ENCODE measurements around the gene MAGI2.
A peak's percentile ranks its signal among the peaks of the same experiment; 100 is the strongest.
"Not testable (repeated sequence)": the region's sequence is repeated elsewhere in the genome, so short reads cannot be mapped to it uniquely, and the experiment has no call there.

Gene MAGI2

DNA sequence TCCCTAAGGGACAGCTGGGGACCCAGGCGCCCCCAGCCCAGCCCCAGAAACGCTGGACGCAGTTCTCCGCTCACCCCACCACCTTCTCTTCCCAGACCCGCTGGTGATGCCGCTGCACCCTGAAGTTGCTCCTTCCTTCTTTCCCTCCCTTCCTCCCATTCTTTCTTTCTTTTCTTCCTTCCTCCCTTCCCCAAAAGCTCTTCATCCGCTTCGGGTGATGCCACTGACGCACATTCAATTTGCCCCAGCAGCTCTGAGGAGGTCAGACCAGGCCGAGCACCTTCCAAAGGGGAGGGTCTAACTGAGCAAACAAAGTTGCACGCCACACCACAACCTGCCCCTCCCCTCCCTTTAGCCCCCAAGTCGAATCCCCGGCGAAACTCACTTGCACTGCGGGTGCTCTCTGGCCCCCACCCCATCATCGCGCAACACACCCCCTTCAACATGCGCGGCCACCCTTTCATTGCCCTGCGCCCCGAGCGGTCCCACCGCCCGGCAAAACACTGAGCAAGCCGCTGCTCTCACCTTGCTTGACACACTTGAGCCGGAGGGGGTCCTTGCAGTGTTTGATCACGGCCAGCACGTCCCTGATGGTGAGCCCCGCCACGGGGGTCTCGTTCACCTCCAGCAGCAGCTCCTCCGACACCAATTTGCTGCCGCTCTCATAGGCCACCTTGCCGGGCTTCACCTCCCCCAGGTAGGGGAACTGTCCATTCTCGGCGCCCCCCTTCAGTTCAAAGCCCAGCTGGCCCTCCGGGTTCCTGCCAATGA is 787 bp downstream of the MAGI2 start:
- no peak for DNase-seq (ENCODE audit: low read depth)
- peak overlapping the region; percentile 83 for H3K4me3 ChIP-seq (ENCODE audit: low read depth, low read length)

DNA sequence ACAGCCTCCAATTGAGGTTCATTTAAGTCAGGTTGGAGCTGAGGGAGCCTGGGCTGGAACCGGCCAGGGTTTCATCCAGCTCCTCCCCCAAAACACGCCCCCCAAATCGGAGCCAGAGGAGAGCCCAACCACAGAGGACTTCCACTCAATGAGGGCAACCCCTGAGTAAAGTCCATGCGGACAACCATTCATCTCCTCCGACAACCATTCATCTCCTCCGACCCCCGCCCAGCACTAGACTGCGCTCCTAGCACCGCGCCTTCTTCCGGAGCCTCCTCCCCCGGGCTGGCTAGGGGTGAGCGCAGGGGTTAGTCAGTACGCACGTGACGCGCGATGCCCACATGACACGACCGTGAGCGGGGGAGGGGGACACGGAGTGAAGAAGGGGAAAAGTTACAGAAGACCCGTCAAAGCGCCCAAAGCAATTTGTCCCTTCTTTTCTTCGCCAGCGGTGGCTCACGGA is 1.4 kb downstream of the MAGI2 start:
- H3K4me3 ChIP-seq (ENCODE audit: low read depth, low read length) = peak overlapping the region; percentile 83
- DNase-seq (ENCODE audit: low read depth) = no peak

DNA sequence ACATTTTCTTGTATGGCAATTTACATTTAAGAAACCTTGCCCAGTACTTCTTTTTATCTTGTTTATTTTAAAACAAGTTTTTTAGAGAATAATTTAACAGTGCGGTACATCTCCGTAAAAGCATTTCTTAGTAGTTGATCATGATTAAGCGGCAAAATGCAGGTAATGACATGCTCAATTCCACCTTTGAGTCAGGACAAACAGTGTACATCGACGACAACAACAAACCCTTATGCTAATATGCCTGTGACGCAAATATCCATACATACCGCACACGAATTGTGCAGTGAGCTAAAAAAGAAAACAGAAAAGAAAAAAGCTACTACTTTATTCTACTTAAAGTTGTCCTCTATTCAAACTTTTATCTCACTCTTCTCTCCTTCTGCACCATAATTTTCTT is 1.9 kb downstream of the MAGI2 start:
- peak overlapping the region; percentile 83 for H3K4me3 ChIP-seq (ENCODE audit: low read depth, low read length)
- DNase-seq (ENCODE audit: low read depth) = no peak

DNA sequence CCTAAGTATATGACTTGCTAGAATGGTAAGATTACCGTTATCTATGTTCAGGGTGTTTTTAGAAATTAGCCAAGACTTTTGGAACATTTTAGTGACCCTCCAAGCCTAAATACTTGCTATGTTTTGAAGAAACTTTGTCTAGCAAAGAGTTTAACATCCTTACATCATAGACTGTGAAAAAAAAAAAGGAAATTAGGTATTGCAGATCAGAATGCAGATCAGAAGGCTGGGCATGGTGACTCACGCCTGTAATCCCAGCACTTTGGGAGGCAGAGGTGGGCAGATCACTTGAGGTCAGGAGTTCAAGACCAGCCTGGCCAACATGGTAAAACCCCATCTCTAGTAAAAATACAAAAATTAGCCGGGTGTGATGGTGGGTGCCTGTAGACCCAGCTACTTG is 10.7 kb downstream of the MAGI2 start:
- not testable (repeated sequence) for H3K4me3 ChIP-seq (ENCODE audit: low read depth, low read length); DNase-seq (ENCODE audit: low read depth)

DNA sequence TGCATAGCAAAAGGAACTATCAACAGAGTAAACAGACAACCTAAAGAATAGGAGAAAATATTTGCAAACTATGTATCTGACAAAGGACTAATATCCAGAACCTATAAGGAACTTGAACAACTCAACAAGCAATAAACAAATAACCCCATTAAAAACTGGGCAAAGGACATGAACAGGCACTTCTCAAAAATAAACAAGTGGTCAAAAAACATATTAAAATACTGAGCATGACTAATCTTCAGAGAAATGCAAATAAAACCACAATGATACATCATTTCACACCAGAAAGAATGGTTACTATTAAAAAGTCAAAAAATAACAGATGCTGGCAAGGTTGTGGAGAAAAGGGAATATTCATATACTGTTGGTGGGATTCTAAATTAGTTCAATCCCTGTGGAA is 17.1 kb downstream of the MAGI2 start:
- DNase-seq (ENCODE audit: low read depth) = no peak
- no peak overlapping the region for H3K4me3 ChIP-seq (ENCODE audit: low read depth, low read length)

DNA sequence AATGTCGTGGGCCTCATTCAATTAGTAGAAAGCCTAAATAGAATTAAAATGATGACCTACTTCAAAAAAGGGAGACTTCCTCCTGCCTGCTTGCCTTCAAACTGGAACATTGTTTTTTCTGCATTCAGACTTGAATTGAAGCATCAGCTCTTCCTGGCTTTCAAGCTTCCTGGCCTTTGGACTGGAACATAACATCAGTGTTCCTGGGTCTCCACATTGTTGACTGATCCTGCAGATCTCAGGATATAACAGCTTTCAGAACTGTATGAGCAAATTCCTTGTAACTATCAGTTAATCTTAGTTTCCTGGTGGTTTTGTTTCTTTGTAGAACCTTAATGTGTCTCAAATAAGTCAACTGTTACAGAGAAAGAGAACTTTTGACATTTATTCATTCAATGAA is 18.6 kb downstream of the MAGI2 start:
- peak; percentile 30 for DNase-seq (ENCODE audit: low read depth)
- H3K4me3 ChIP-seq (ENCODE audit: low read depth, low read length) = no peak overlapping the region

DNA sequence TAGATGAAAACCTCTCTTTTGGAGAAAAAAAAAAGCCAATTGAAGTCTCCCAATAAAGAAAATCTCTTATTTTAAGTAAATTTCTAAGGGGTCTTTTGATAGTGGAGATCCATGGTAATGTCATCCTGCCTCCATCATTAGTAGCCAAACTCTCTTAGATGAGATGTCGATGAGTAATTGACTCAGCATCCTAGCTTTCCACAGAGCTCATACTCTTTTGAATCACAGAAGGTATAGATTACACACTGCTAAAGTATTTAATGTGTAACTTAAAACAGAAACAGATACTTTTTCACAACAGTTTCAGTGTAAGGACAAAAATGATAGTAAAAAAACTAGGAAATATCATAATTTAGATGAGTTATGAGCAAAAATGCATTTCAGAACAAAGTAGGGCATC is 19.4 kb downstream of the MAGI2 start:
- DNase-seq (ENCODE audit: low read depth) = peak; percentile 48
- H3K4me3 ChIP-seq (ENCODE audit: low read depth, low read length) = no peak overlapping the region

DNA sequence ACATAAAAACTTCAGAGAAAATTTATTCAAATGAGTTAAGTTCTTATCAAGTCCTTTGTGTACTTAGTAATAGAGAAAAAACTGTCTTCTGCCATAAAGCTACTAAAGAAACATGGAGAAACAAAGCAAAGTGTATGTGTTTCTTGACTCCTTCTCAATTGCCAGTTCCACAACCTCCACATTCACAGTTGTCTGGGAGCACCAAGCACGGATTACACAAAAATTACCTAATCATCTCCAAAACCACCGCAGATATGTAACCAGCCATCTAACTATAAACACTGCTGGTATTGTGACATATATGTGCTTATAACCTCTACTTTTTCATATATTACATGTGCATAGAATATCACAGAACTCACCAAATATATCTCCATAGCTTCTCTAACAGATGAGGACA is 23.1 kb downstream of the MAGI2 start:
- DNase-seq (ENCODE audit: low read depth) = no peak
- H3K4me3 ChIP-seq (ENCODE audit: low read depth, low read length) = no peak overlapping the region

DNA sequence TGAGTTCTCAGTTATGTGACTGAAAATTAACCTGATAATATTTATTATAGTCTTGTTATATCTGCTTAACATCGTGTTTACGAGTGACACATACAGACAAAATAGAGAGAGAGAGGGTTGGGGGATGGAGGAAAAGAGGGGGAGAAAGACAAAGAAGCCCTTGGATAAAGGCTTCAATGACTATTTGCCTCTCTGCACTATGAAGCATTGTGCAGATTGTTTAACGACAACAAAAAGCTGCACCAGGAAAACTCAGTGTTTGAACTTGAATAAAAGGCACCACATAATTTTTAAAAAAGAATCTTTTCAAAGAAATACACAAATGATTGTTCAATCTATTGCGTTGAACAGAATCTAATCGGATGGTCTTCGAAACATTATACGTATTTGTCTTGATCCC is 27.8 kb downstream of the MAGI2 start:
- no peak overlapping the region for H3K4me3 ChIP-seq (ENCODE audit: low read depth, low read length)
- no peak for DNase-seq (ENCODE audit: low read depth)

DNA sequence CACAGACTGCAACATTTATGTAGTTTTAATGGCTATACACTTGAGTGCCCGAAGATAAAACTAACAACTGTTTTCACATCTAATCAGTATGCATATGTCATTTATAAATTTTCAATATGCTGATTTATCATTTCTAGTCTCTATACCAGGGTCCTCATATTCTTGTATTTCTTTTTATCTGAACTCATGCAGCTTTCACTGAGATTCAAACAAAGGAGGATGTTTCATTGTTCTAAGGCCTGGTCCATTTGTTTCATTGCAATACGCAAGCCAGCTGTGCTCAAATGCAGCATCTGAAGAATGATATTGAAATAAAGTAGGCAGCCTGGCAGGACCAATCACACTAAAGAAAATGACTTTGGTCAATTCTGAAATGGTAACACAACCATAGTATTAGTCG is 31.7 kb downstream of the MAGI2 start:
- no peak for DNase-seq (ENCODE audit: low read depth)
- H3K4me3 ChIP-seq (ENCODE audit: low read depth, low read length) = no peak overlapping the region

DNA sequence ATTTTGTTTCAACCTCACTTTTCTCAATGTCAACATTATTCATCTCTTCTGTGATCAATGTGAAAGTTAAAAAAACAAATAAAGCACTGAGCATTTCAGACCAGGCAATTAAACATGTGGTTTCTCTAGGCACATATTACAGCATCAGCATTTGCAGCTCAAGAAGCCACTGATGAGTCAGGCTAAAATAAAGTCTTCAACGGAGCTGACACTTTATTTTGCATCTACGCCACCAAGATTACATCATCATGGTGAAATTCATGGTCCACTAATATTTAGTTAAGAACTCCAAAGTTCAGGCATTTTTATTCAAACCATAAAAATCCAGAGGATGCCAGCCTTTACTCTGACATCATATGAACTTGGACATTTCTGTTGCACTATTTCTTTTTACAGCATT is 33.0 kb downstream of the MAGI2 start:
- peak; percentile 94 for DNase-seq (ENCODE audit: low read depth)
- no peak overlapping the region for H3K4me3 ChIP-seq (ENCODE audit: low read depth, low read length)

DNA sequence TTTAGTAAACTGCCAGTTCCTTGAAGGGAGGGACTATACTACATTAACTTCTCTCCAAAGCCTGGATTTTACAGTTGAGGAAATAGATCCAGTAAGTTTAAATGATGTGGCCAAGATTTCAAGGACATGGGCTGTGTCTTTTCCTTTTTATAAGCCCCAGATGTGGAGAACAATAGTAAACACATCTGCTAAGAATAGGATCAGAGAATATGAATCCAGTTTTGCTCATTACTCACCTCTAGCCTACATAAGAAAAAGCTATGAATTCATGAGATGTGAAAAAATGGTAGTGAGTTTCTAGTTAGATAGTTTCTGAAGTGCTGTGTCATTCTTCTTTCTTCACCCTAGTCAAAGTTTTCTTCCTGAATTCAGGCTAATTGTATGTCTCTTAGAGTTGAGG is 38.6 kb downstream of the MAGI2 start:
- H3K4me3 ChIP-seq (ENCODE audit: low read depth, low read length) = no peak overlapping the region
- no peak for DNase-seq (ENCODE audit: low read depth)

DNA sequence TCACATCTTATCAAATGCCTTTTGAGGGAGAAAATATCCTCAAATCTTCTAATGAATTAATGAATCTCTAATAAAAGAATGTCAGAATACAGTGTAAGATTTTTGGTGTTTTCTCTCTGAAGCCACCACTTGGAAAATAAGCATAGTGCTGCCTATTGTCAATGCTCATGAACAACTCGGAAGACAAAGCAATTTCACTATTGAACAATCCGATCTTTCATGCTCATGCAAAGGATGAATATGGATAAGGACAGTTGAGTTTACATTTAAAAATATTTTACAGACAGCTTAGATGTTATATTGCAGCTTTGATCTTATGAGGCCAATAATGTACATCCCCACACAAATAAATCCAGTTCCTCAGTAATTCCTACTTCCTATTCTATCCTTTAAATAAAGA is 40.6 kb downstream of the MAGI2 start:
- no peak for DNase-seq (ENCODE audit: low read depth)
- no peak overlapping the region for H3K4me3 ChIP-seq (ENCODE audit: low read depth, low read length)

DNA sequence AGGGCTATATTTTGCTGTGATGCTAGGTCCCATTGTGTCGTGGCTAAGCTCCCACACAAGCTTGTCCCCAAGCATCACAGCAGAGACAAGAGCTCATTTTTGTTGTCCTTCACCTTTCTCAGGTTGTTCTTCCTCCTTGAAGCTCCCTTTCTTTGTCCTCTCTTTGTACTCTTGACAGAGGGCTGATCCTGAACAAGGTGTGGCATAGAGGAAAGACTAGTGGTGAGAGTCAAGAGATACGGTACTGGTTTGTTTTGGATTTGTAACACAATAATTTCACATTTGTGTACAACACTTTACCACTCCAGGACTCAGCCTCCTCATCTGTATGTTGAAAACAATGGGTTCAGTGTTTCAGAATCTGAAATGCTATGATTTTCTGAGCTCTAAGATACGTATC is 41.0 kb downstream of the MAGI2 start:
- no peak overlapping the region for H3K4me3 ChIP-seq (ENCODE audit: low read depth, low read length)
- no peak for DNase-seq (ENCODE audit: low read depth)

DNA sequence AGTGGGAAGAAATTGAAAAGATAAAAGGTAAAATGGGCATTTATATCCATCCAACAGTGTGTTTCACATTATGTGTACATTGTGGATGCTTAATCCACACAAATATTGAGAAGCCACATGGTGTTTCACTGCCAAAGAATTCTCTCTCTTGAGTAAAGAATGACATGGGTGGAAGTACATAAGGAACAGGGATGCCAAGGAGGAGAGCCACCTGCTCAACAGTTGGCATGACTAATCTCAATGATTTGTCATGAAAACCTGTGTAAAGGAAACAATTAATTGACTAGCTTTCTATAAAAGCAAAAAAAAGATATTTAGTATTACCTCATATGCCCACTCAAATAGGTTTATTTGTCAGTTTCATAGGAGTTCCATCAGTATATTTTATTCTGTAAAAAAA is 43.1 kb downstream of the MAGI2 start:
- H3K4me3 ChIP-seq (ENCODE audit: low read depth, low read length) = no peak overlapping the region
- no peak for DNase-seq (ENCODE audit: low read depth)

DNA sequence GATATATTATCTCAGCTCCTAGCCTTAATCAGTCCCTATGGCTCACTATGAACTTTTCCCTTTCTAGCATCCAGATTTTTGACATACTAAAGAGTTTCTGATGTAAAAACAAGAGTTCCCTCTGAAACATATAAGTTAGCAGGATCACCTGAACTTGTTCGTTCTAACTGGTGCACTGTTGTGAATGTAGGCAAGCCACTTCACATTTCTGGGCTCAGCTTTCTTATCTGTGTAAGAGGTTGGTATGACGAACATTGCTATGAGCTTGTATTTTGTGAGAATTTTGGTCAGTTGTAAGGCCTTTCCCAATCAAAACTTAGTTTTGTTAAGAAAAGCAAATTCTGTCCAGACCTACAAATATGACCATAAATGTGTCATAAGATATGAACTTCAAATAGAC is 46.1 kb downstream of the MAGI2 start:
- no peak for DNase-seq (ENCODE audit: low read depth)
- no peak overlapping the region for H3K4me3 ChIP-seq (ENCODE audit: low read depth, low read length)

DNA sequence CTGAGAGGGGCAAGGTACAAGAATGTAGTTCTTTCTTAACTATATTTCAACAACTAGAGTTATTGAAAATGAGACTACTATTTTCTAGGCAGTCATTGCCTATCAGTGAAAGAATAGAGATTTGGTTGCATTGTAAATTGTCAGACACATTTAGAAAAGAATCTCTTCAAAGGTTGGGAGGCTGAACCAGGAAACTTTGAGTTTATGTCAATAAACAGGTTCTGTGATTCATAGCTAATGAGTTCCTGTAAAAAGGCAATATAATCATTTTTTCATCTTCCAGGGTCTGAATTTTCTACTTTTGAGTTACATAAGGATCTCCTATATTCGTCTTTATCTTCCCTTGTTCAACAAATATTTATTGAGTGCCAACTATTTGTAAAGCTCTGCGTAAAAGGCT is 47.1 kb downstream of the MAGI2 start:
- H3K4me3 ChIP-seq (ENCODE audit: low read depth, low read length) = no peak overlapping the region

DNA sequence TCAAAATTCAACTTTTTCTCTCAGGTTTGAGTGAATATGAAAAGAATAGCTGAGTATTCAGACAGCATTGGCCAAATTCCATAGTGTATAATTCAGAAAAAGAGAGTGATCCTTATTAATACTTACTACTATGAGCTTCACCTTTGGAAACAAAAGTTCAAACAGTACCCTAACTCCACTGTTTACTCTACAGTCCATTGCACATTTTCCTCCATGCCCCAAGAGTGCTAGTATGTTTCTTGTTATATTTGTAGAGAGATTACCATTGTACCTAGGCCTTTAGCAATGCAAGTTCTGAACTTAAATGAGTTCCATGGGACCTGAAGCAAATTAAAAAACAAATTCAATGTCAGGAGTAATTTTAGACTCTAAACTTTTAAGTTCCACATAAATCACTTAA is 48.1 kb downstream of the MAGI2 start:
- no peak overlapping the region for H3K4me3 ChIP-seq (ENCODE audit: low read depth, low read length)
- no peak for DNase-seq (ENCODE audit: low read depth)

More for the DNA sequence above, 47.1 kb downstream of the MAGI2 start:
- DNase-seq (ENCODE audit: low read depth) = no peak

DNA sequence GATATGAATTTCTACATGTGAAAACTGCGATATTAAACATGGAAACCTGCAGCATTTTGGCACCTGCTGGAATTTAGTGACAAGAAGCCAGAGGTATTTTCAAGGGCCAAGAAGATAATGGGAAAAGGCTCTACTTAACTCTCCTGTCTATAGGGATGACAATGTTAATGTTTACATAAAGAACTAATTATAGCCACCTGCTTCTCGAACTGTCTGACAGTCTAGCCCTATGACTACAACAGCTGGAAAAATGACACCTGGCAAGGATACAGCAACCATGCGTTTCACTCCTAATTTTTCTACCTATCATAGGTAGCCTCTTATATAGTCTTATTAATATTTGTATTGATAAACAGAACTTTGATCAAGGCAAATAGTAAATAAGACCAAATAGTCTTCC is 49.6 kb downstream of the MAGI2 start:
- no peak overlapping the region for H3K4me3 ChIP-seq (ENCODE audit: low read depth, low read length)
- DNase-seq (ENCODE audit: low read depth) = no peak

DNA sequence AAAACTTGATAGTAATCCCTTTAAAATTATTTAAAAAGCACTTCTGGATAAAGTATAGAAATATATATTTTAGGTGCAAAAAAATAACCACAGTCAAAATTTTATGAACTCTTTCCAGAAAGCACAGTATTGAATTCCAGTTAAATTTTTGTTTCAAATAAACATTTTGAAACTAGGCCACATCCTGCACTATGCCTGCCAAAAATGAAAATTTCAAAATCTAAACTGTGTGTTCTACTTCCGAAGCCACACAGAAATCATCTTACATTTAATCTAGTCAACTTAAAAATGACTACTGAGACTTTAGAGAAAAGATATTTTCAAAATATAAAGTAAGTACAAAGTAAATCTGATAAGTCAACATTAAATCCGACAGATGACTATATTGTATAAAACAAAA is 50.0 kb downstream of the MAGI2 start:
- no peak for DNase-seq (ENCODE audit: low read depth)
- no peak overlapping the region for H3K4me3 ChIP-seq (ENCODE audit: low read depth, low read length)

DNA sequence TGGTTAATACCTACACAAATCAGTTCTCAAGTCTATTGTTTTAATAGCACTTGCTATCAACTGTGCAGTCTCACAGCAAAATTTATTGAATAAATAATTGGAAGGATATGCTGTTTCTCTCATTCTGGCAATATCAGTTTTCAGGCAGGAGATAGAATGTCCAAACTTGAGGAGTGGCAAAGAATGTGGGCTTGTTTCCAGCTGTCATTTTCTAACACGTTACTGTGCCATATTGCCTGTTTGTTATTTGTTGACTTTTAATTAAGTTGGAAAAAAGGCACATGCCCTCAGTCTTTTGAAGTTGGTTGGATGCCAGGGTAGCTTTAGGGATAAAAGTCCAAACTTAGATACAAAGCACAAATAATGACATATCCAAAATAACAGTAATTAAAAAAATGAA is 52.2 kb downstream of the MAGI2 start:
- DNase-seq (ENCODE audit: low read depth) = no peak
- H3K4me3 ChIP-seq (ENCODE audit: low read depth, low read length) = no peak overlapping the region

DNA sequence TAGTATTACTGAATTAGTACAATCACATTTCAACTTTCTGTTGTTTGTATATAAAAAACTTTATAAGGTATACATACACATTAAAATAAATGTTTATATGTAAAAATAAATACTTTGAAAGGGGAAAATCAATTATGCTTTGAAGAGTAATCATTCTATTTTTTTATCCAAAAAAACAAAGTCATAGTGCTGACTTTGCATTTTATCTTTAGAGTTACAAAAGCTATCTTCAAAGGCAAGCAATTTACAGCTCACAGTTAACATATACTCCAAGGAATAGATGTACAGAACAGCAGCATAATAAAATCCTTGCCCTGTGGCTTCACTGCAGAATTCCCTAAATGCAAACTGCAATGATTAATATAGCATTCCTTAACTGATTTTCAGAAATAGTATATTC is 53.2 kb downstream of the MAGI2 start:
- no peak overlapping the region for H3K4me3 ChIP-seq (ENCODE audit: low read depth, low read length)

More for the DNA sequence above, 53.2 kb downstream of the MAGI2 start:
- DNase-seq (ENCODE audit: low read depth) = no peak
